ENCODE measurements around the gene LPP. TPM values are rescaled to one million over a fixed set of nuclear protein-coding genes. Genes with fewer than 3 reads are reported as not detected.
A peak's percentile ranks its signal among the peaks of the same experiment; 100 is the strongest.

The LPP gene
- total and polyA plus RNA-seq, 2 of the 13 experiments (the other 11 are each of a cell fraction or from before 2014, with no cell fraction given): 19.2 to 29.9 TPM

- peak; percentile 96 for TF ChIP-seq NFE2L2 (IDR thresholded peaks at IDR 0.05; ENCODE audit: low read length)
- TF ChIP-seq CREM (IDR thresholded peaks at IDR 0.05): peak; percentile 87
- TF ChIP-seq CREM (CRISPR knock-in tag; IDR thresholded peaks at IDR 0.05): no peak
- no peak for TF ChIP-seq ZHX2 (IDR thresholded peaks at IDR 0.05; ENCODE audit: low read depth)
- peak; percentile 42; the same call in 1 of the 2 replicates for TF ChIP-seq ZHX2 (CRISPR knock-in tag; IDR thresholded peaks at IDR 0.05; ENCODE audit: borderline replicate concordance)
- TF ChIP-seq AHDC1 (CRISPR knock-in tag; IDR thresholded peaks at IDR 0.05; ENCODE audit: borderline replicate concordance): peak; percentile 98
- TF ChIP-seq ZSCAN9 (CRISPR knock-in tag; IDR thresholded peaks at IDR 0.05; ENCODE audit: borderline replicate concordance): peak; percentile 71; the same call in 1 of the 2 replicates
- TF ChIP-seq ATF2 (CRISPR knock-in tag; IDR thresholded peaks at IDR 0.05): peak; percentile 85
- peak; percentile 50; the same call in 1 of the 2 replicates for TF ChIP-seq KMT2B (CRISPR knock-in tag; IDR thresholded peaks at IDR 0.05)
- TF ChIP-seq MED8 (CRISPR knock-in tag; IDR thresholded peaks at IDR 0.05; ENCODE audit: insufficient replicate concordance): peak; percentile 43
- no peak for TF ChIP-seq ZNF672 (CRISPR knock-in tag; IDR thresholded peaks at IDR 0.05)
- TF ChIP-seq ARID2 (CRISPR knock-in tag; IDR thresholded peaks at IDR 0.05; ENCODE audit: borderline replicate concordance): 0 out of 2 replicates have a peak, but pooled peaks have one; percentile 33
- 0 out of 2 replicates have a peak, but pooled peaks have one; percentile 56 for TF ChIP-seq ZBTB3 (CRISPR knock-in tag; IDR thresholded peaks at IDR 0.05; ENCODE audit: borderline replicate concordance, low read depth)
- peak; percentile 78; the same call in 1 of the 2 replicates for TF ChIP-seq HOXD1 (CRISPR knock-in tag; IDR thresholded peaks at IDR 0.05)
- TF ChIP-seq FOXK1 (CRISPR knock-in tag; IDR thresholded peaks at IDR 0.05; ENCODE audit: borderline replicate concordance, low read depth): peak; percentile 82; the same call in 1 of the 2 replicates
- 0 out of 2 replicates have a peak, but pooled peaks have one; percentile 77 for TF ChIP-seq SSRP1 (CRISPR knock-in tag; IDR thresholded peaks at IDR 0.05)
These were observed 566.7 kb downstream of the LPP start (continued) for GRCh38 chr3:188720636-188721035.
